CMK (cell line): ENCODE data around the gene PAK1.
A peak's percentile ranks its signal among the peaks of the same experiment; 100 is the strongest.

Source experiments
- DNase-seq: peaks from one replicate; pipeline ENCODE4 v3.0.0-alpha.2; 2010; ENCODE audit warnings: low read depth

PAK1 gene

GRCh38 chr11:77435972-77436371, 37.9 kb downstream of the PAK1 start:
- no peak for DNase-seq

GRCh38 chr11:77431813-77432212, 42.1 kb downstream of the PAK1 start:
- no peak for DNase-seq

- DNase-seq, result no peak
These were observed 45.3 kb downstream of the PAK1 start for GRCh38 chr11:77428598-77428997.

GRCh38 chr11:77425346-77425745, 48.5 kb downstream of the PAK1 start:
- no peak for DNase-seq

GRCh38 chr11:77424644-77425043, 49.2 kb downstream of the PAK1 start:
- DNase-seq, result no peak

GRCh38 chr11:77423624-77424023, 50.3 kb downstream of the PAK1 start:
- no peak for DNase-seq

- no peak for DNase-seq
These were observed 51.2 kb downstream of the PAK1 start for GRCh38 chr11:77422687-77423086.

GRCh38 chr11:77421041-77421723, 52.7 kb downstream of the PAK1 start:
- DNase-seq, result no peak

DNA sequence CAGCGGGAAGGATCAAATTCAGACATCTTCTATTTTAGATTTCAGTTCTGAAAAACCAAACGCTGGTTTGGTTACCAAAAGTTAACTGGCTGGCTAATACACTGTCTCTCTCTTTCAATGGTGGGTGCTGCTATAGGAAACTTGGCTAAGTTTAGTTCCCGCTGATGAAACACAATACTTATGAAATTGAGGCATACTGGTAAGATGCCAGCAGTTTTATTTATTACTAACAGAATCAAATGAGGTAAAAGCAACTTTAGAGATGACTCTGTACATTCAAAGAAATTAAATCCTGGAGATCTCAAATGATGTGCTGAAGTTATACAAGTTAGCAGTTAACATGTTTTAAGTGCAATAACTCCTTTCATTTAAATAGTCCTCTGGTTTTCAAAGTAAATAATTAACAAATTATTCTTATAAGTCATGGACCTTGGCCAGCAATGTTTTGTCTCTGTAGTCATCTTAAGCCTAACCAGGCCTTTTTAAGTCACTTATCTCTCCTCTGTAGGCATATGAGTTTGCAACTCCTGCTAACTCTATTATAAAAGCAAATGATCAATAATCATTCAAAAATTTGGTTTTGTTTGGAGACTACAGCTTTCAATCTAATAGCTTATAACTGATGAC, 54.8 kb downstream of the PAK1 start:
- DNase-seq, result no peak

GRCh38 chr11:77418155-77418970, 55.5 kb downstream of the PAK1 start:
- no peak for DNase-seq

GRCh38 chr11:77416357-77416756, 57.5 kb downstream of the PAK1 start:
- DNase-seq, result no peak

- DNase-seq, result no peak
These were observed 59.9 kb downstream of the PAK1 start for GRCh38 chr11:77413850-77414460.

DNA sequence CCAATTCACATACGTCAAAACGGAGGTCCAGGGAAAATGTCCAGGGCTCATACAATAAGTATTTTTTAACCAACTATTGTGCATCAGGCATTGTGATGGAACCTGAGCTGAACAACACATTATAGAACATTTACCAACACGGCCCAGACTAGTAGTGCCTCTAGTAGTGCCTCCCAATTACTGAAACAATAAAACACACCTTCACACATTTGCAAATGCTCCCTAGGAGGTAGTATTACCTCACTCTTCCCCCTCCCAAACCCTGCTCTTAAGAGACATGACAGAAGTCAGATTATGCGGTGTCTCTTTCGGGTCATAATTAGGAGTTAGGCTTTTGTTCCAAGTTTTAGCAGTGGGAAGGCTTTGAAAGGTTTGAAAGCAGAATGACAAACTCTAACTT, 61.1 kb downstream of the PAK1 start:
- DNase-seq, result no peak

DNA sequence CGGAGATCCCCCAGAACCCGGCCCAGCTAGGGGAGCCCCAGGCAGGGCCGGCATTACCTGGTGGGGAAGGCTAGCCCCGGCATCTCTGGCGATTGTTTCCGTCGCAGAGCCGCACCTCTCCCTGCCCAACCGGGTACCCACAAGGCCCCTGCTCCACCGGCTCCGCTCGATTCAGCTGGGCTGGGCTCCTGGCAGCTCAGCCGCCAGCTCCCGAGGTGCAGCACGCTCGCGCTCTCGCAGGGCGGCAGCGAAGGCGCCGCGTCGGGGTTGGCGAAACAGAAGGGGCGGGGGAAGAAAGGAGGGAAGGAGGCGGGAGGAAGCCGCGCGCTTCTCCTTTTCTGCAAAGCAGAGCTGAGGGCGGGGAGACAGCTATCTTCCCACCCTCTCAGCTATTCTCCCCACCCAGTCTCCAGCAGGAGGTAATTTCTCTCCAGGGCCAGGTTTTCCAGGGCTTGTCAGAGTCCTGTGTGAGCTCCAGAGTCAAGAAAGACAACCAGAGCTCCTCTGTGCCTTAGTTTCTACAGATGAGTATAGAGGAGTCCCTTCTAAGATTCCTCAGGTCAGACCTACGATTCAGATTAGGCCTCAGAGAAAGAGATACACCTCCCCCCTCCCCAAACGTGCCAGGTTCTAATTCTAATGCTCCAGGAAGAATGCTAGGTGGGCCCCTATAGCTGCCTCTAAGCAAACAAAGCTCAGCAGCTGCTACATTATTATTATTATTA, 62.0 kb downstream of the PAK1 start:
- DNase-seq, result peak; percentile 49

- DNase-seq, result peak; percentile 17
These were observed 62.7 kb downstream of the PAK1 start for GRCh38 chr11:77411137-77411707.

GRCh38 chr11:77410076-77410827, 63.6 kb downstream of the PAK1 start:
- no peak for DNase-seq

GRCh38 chr11:77409046-77409445, 64.8 kb downstream of the PAK1 start:
- DNase-seq, result no peak

- no peak for DNase-seq
These were observed 66.3 kb downstream of the PAK1 start for GRCh38 chr11:77407613-77408012.

DNA sequence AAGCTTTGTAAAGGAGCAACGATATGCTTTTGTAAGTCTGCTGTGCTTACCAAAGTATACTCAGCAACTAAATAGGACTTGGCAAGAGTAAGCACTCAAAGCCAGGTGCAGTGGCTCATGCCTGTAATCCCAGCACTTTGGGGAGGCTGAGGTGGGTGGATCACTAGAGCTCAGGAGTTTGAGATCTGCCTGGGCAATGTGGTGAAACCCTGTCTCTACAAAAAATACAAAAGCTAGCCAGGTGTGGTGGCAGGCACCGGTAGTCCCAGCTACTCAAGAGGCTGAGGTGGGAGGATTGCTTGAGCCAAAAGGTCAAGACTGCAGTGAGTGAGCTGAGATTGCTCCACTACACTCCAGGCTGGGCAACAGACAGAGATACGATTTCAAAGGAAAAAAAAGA, 67.5 kb downstream of the PAK1 start:
- no peak for DNase-seq

GRCh38 chr11:77403211-77403610, 70.7 kb downstream of the PAK1 start:
- DNase-seq, result no peak

DNA sequence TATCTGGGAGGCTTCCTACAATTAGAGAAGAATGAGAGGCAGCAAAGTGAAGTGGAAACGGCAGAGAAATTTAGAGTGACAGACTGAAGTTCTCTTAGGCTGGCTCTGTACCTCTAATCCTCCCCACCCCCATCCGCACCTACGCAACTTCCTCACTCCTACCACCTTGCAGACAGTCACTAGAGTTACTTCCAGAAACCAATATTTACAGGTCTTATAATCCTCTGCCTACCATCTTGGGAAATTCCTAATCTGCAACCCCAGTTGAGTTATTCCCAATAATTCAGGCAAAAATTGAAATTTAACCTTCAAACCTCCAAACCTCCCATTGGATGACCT, 71.7 kb downstream of the PAK1 start:
- no peak for DNase-seq
